WTC11 (cell line): ENCODE data around the gene DDB1. TPM values are rescaled to one million over a fixed set of nuclear protein-coding genes. Genes with fewer than 3 reads are reported as not detected.
A peak's percentile ranks its signal among the peaks of the same experiment; 100 is the strongest.

Experiments used
- ATAC-seq: fragments of 200-7000 bp; cut with Tn5 transposase; 2 replicates; pipeline ENCODE4 v1.10.0; 2021; ENCODE audit warnings: mild to moderate bottlenecking, moderate library complexity
- CTCF ChIA-PET: fragments of 300-600 bp; sonication (Branson Sonifier 250); formaldehyde crosslinking; loops from one replicate; lab custom pipeline; 2021; ENCODE audit warnings: antibody characterized with exemption; lab: Charles Lee
- POLR2A ChIA-PET: fragments of 350-600 bp; sonication (Branson Sonifier 250); formaldehyde crosslinking; loops from one replicate; lab custom pipeline; 2021; ENCODE audit warnings: antibody characterized with exemption; lab: Charles Lee
- DNase-seq: peaks from one replicate; pipeline ENCODE4 v3.0.0; 2021; ENCODE audit warnings: low spot score
- H3K27ac Mint-ChIP-seq: 2 replicates; pipeline ENCODE4 v1.8.0; 2021; ENCODE audit warnings: mixed read lengths
- H3K27me3 Mint-ChIP-seq: 2 replicates; pipeline ENCODE4 v1.8.0; 2021; ENCODE audit warnings: low read depth, mild to moderate bottlenecking, moderate library complexity, mixed read lengths
- H3K36me3 Mint-ChIP-seq: 2 replicates; pipeline ENCODE4 v1.8.0; 2021; ENCODE audit warnings: mixed read lengths
- H3K4me1 Mint-ChIP-seq: 2 replicates; pipeline ENCODE4 v1.8.0; 2022; ENCODE audit warnings: mixed read lengths
- H3K4me3 Mint-ChIP-seq: 2 replicates; pipeline ENCODE4 v1.8.0; 2021; ENCODE audit warnings: mild to moderate bottlenecking, moderate library complexity, mixed read lengths
- H3K9me3 Mint-ChIP-seq: 2 replicates; pipeline ENCODE4 v1.8.0; 2021; ENCODE audit warnings: mixed read lengths
- AR ChIP-seq: fragments of 250-450 bp; sonication (Bioruptor Pico); IDR thresholded peaks from 2 replicates; pipeline ENCODE4 v1.9.0; 2021; ENCODE audit warnings: mild to moderate bottlenecking
- E2F4 ChIP-seq: sonication (generic); formaldehyde crosslinking; IDR thresholded peaks from 2 replicates; pipeline ENCODE4 v1.8.1; 2022; ENCODE audit warnings: low read depth, mild to moderate bottlenecking, moderate library complexity, missing genetic modification reagents, borderline replicate concordance
- E2F5 ChIP-seq: sonication (generic); formaldehyde crosslinking; IDR thresholded peaks from 2 replicates; pipeline ENCODE4 v1.8.1; 2022; ENCODE audit warnings: mild to moderate bottlenecking, moderate library complexity, missing genetic modification reagents
- ESRRA ChIP-seq: sonication (generic); formaldehyde crosslinking; IDR thresholded peaks from 2 replicates; pipeline ENCODE4 v1.8.1; 2022; ENCODE audit warnings: mild to moderate bottlenecking, missing genetic modification reagents, borderline replicate concordance
- GRHL2 ChIP-seq: fragments of 250-450 bp; sonication (Bioruptor Pico); IDR thresholded peaks from 2 replicates; pipeline ENCODE4 v1.8.0; 2022; ENCODE audit warnings: mild to moderate bottlenecking, moderate library complexity; ENCODE audit not compliant: insufficient replicate concordance, severe bottlenecking
- KAT7 ChIP-seq: sonication (generic); formaldehyde crosslinking; IDR thresholded peaks from 2 replicates; pipeline ENCODE4 v1.8.1; 2023; ENCODE audit warnings: missing genetic modification reagents, mild to moderate bottlenecking, borderline replicate concordance
- SMAD3 ChIP-seq: sonication (generic); formaldehyde crosslinking; IDR thresholded peaks from 2 replicates; pipeline ENCODE4 v1.8.0; 2022; ENCODE audit warnings: missing genetic modification reagents, mild to moderate bottlenecking, borderline replicate concordance
- SP1 ChIP-seq: sonication (generic); formaldehyde crosslinking; conservative IDR thresholded peaks from 2 replicates; pipeline ENCODE4 v1.8.1; 2022; ENCODE audit warnings: missing genetic modification reagents
- USF1 ChIP-seq: sonication (generic); formaldehyde crosslinking; IDR thresholded peaks from 2 replicates; pipeline ENCODE4 v1.8.0; 2022; ENCODE audit warnings: mild to moderate bottlenecking, missing genetic modification reagents
- USF2 ChIP-seq: sonication (generic); formaldehyde crosslinking; IDR thresholded peaks from 2 replicates; pipeline ENCODE4 v1.8.1; 2023; ENCODE audit warnings: mild to moderate bottlenecking, missing genetic modification reagents, moderate library complexity
- total RNA-seq: library from RNA; stranded (reverse); gene quantifications from 3 replicates; pipeline ENCODE4 v1.2.3, GENCODE V29; 2021
- TF ChIP-seq, protein P1 (sequence below): sonication (generic); formaldehyde crosslinking; IDR thresholded peaks from 2 replicates; pipeline ENCODE4 v1.8.1; 2023; ENCODE audit warnings: mild to moderate bottlenecking, missing genetic modification reagents, moderate library complexity
- TF ChIP-seq, protein P2 (sequence below): sonication (generic); formaldehyde crosslinking; IDR thresholded peaks from 2 replicates; pipeline ENCODE4 v1.8.0; 2022; ENCODE audit warnings: mild to moderate bottlenecking, missing genetic modification reagents
- TF ChIP-seq, protein P3 (sequence below): fragments of 250-450 bp; sonication (Bioruptor Pico); IDR thresholded peaks from 2 replicates; pipeline ENCODE4 v1.9.0; 2021; ENCODE audit warnings: mild to moderate bottlenecking

Gene DDB1
- total RNA-seq, 1 experiment from 2014 or later = 316 TPM

GRCh38 chr11:61281581-61282250 is 51.2 kb downstream of the DDB1 start:
- peak; percentile 96 for ATAC-seq
- Mint-ChIP-seq H3K36me3 (peaks cover 42% of the 10 kb centered on the region), H3K27me3 (peaks cover 2% of the 10 kb centered on the region; the same call in 1 of the 2 replicates), H3K4me3 (peak overlapping the region; percentile 33; the same call in 1 of the 2 replicates), H3K27ac (no peak overlapping the region), H3K9me3 (no peaks in the 10 kb centered on the region), H3K4me1 (peaks cover 31% of the 10 kb centered on the region)
- TF ChIP-seq ESRRA (0 out of 2 replicates have a peak, but pooled peaks have one; percentile 42), GRHL2 (CRISPR knock-in tag) (no peak), USF1 (CRISPR knock-in tag) (no peak), USF2 (CRISPR knock-in tag) (no peak), E2F4 (CRISPR knock-in tag) (no peak), E2F5 (CRISPR knock-in tag) (peak; percentile 45; the same call in 1 of the 2 replicates), KAT7 (CRISPR knock-in tag) (no peak), SMAD3 (0 out of 2 replicates have a peak, but pooled peaks have one; percentile 60), AR (CRISPR knock-in tag) (no peak), SP1 (CRISPR knock-in tag) (peak; percentile 80)
- TF ChIP-seq, protein P1, sequence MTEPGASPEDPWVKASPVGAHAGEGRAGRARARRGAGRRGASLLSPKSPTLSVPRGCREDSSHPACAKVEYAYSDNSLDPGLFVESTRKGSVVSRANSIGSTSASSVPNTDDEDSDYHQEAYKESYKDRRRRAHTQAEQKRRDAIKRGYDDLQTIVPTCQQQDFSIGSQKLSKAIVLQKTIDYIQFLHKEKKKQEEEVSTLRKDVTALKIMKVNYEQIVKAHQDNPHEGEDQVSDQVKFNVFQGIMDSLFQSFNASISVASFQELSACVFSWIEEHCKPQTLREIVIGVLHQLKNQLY = no peak
- TF ChIP-seq, protein P2, sequence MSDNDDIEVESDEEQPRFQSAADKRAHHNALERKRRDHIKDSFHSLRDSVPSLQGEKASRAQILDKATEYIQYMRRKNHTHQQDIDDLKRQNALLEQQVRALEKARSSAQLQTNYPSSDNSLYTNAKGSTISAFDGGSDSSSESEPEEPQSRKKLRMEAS = peak; percentile 94
- TF ChIP-seq, protein P3, sequence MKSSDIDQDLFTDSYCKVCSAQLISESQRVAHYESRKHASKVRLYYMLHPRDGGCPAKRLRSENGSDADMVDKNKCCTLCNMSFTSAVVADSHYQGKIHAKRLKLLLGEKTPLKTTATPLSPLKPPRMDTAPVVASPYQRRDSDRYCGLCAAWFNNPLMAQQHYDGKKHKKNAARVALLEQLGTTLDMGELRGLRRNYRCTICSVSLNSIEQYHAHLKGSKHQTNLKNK (CRISPR knock-in tag) = no peak
- CTCF ChIA-PET = interaction anchor here (0.6 to 1.6 kb wide), 13 partner anchors 9 to 382 kb away, joined by 3 to 20 read pairs (median 4); partner anchors contain the start of genes CYB561A3, LRRC10B, TMEM138 and VWCE
- DNase-seq = peak; percentile 91
- POLR2A ChIA-PET = interaction anchor here (0.9 to 1.3 kb wide), 4 partner anchors 13 to 148 kb away, joined by 3 to 7 read pairs (median 4); partner anchors contain the start of genes CPSF7, CYB561A3, SDHAF2 and TMEM138
